HFFc6 (cell line): ENCODE measurements around the gene DST. TPM values are rescaled to one million over a fixed set of nuclear protein-coding genes. Genes with fewer than 3 reads are reported as not detected.

Source experiments
- DNase-seq: peaks from one replicate; pipeline ENCODE4 v3.0.0-alpha.2; 2018
- H3K27ac Mint-ChIP-seq: 2 replicates; pipeline ENCODE4 v1.8.0; 2020; ENCODE audit warnings: mild to moderate bottlenecking, mixed read lengths
- H3K27me3 Mint-ChIP-seq: 2 replicates; pipeline ENCODE4 v1.8.0; 2021; ENCODE audit warnings: mild to moderate bottlenecking, moderate library complexity, mixed read lengths; ENCODE audit not compliant: insufficient read depth
- H3K36me3 Mint-ChIP-seq: 2 replicates; pipeline ENCODE4 v1.8.0; 2021; ENCODE audit warnings: low read depth, mixed read lengths
- H3K4me1 Mint-ChIP-seq: 2 replicates; pipeline ENCODE4 v1.8.0; 2020; ENCODE audit warnings: low read depth, mixed read lengths
- H3K4me3 Mint-ChIP-seq: 2 replicates; pipeline ENCODE4 v1.8.0; 2020; ENCODE audit warnings: mild to moderate bottlenecking, moderate library complexity, mixed read lengths
- H3K9me3 Mint-ChIP-seq: 2 replicates; pipeline ENCODE4 v1.8.0; 2020; ENCODE audit warnings: mild to moderate bottlenecking, mixed read lengths
- CTCF ChIP-seq: fragments of 200-600 bp; sonication (generic); IDR thresholded peaks from 2 replicates; pipeline ENCODE4 v1.5.0; 2021; ENCODE audit warnings: antibody characterized with exemption, mild to moderate bottlenecking
- total RNA-seq, 6 experiments: library from RNA; stranded (reverse); fragmentation: NEBNext Ultra II Directional; extraction: Animal tissue kit (Norgen Biotek cat#: 25700); gene quantifications; 2 replicates in 1 of 6; 3 replicates in 5 of 6; pipeline ENCODE4 v1.2.3, GENCODE V29; 2021

DST gene
- total RNA-seq, 6 experiments from 2014 or later, result 246 to 408 (median 279) TPM

GRCh38 chr6:56511591-56511990 is 131.1 kb downstream of the DST start:
- TF ChIP-seq CTCF, result no peak
- Mint-ChIP-seq H3K27me3 (peaks cover 12% of the 10 kb centered on the region), H3K4me3 (no peak overlapping the region; the same call in 1 of the 2 replicates), H3K9me3 (no peaks in the 10 kb centered on the region), H3K36me3 (peaks cover 68% of the 10 kb centered on the region), H3K4me1 (peaks cover 58% of the 10 kb centered on the region), H3K27ac (peak overlapping the region; percentile 60)
- no peak for DNase-seq

DNA sequence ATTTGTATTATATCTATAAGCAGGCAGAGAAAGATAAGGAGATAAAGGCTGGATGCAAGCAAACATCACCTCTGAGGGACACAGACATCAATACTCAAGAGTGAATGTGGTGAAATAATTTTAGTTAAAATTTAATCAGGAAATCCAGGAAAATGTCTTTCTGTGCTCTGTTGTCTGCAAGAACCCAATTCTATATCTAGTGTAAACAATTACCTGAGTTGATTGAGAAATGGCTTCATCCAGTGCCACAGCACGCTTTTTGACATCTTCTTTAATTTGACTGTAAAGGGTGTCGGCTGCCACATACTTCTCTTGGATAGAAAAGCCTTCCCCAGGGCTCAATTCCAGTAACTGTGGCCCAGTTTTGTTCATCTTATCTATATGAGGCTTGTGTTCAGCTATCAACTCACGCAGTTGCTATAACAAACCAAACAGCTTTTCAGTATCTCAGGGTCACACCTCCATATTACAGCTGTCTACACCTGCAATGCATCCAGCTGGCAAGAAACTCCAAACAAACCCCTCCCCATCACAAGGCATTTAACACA is 131.6 kb downstream of the DST start:
- Mint-ChIP-seq H3K27ac (peak overlapping the region; percentile 60), H3K4me1 (peaks cover 55% of the 10 kb centered on the region), H3K27me3 (peaks cover 12% of the 10 kb centered on the region), H3K36me3 (peaks cover 73% of the 10 kb centered on the region), H3K4me3 (no peak overlapping the region; the same call in 1 of the 2 replicates), H3K9me3 (no peaks in the 10 kb centered on the region)
- DNase-seq, result no peak
- no peak for TF ChIP-seq CTCF

DNA sequence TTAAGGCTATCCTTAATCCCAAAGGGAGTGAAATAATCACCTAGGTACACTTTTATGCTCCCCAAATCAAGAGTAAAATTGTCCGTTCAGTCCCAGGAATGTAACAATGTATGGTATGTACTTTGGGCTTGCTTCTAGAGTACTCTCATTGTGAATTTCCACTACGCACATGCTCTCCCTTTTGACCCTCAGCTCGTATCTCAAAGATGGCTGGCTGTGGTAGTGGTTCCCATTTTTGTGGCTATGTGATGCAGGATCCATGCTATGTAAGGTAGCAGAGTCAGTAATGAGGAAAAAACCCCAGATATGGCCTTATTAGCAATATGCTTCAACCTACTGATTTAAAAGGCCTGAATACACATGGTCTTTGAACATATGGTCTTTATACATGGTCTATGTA is 133.7 kb downstream of the DST start:
- Mint-ChIP-seq H3K4me1 (peaks cover 35% of the 10 kb centered on the region), H3K4me3 (peak overlapping the region; percentile 4; the same call in 1 of the 2 replicates), H3K36me3 (peaks cover 68% of the 10 kb centered on the region), H3K9me3 (no peaks in the 10 kb centered on the region), H3K27me3 (peaks cover 18% of the 10 kb centered on the region), H3K27ac (no peak overlapping the region)
- DNase-seq, result no peak
- no peak for TF ChIP-seq CTCF

- no peak overlapping the region for H3K4me3 Mint-ChIP-seq
- peaks cover 62% of the 10 kb centered on the region for H3K36me3 Mint-ChIP-seq
- H3K4me1 Mint-ChIP-seq, result peaks cover 23% of the 10 kb centered on the region; the same call in 1 of the 2 replicates
- peak overlapping the region; percentile 22 for H3K27ac Mint-ChIP-seq
- TF ChIP-seq CTCF, result no peak
- no peak for DNase-seq
- no peaks in the 10 kb centered on the region for H3K9me3 Mint-ChIP-seq
- H3K27me3 Mint-ChIP-seq, result peaks cover 19% of the 10 kb centered on the region
These were observed 135.2 kb downstream of the DST start for GRCh38 chr6:56507517-56507916.

- peaks cover 51% of the 10 kb centered on the region for H3K36me3 Mint-ChIP-seq
- no peaks in the 10 kb centered on the region for H3K9me3 Mint-ChIP-seq
- peaks cover 15% of the 10 kb centered on the region; the same call in 1 of the 2 replicates for H3K4me1 Mint-ChIP-seq
- peaks cover 16% of the 10 kb centered on the region for H3K27me3 Mint-ChIP-seq
- TF ChIP-seq CTCF, result no peak
- H3K27ac Mint-ChIP-seq, result peak overlapping the region; percentile 66
- DNase-seq, result no peak
- H3K4me3 Mint-ChIP-seq, result no peak overlapping the region
These were observed 137.0 kb downstream of the DST start for GRCh38 chr6:56505512-56506260.
